ENCODE results near the gene DOCK6. TPM values are rescaled to one million over a fixed set of nuclear protein-coding genes. Genes with fewer than 3 reads are reported as not detected.

DOCK6 gene
- total and polyA plus RNA-seq, 2 of the 13 experiments (the other 11 are each of a cell fraction or from before 2014, with no cell fraction given), result 5.4 to 38.1 TPM

- TF ChIP-seq ZNF740 (CRISPR knock-in tag; IDR thresholded peaks at IDR 0.05), result peak; percentile 41; the same call in 1 of the 2 replicates
- TF ChIP-seq SIN3A (IDR thresholded peaks at IDR 0.05; ENCODE audit: borderline replicate concordance, low read depth, low read length), result no peak
Observed at GRCh38 chr19:11261431-11261970, 823 bp downstream of the DOCK6 start (continued).

GRCh38 chr19:11260996-11261395 is 1.3 kb downstream of the DOCK6 start:
- POLR2A ChIA-PET, result interaction anchor here (1.0 kb wide), 1 partner anchor 24 kb away, joined by 3 read pairs; no protein-coding TSS in a partner anchor
- no peak overlapping the region for H2AFZ ChIP-seq (ENCODE audit: low read length)
- CTCF ChIA-PET (ENCODE audit: low intra/inter-chr PET ratio, low total read pairs), result no interaction called here
- no peaks in the 10 kb centered on the region for H3K9me3 ChIP-seq (ENCODE audit: low read length)
- no peaks in the 10 kb centered on the region for H3K27me3 ChIP-seq (ENCODE audit: control insufficient read depth in 1 of 2, insufficient read depth in 2 of 2, low read length in 2 of 2)
- no peak overlapping the region for H3K9ac ChIP-seq (ENCODE audit: insufficient read depth, low read depth, low read length)
- FAIRE-seq (no peak), ATAC-seq (no peak), DNase-seq (ENCODE audit: low spot score) (no peak)
- no peak overlapping the region for H3K27ac ChIP-seq (ENCODE audit: extremely low read length, insufficient read depth, low read length)
- 56% methylated on average over 5 of the region's 5 CpGs for WGBS (ENCODE audit: low lambda C conversion rate)
- intact Hi-C loops (cut with micrococcal nuclease; ENCODE audit: unreplicated experiment) (no loop called here), in situ Hi-C loops (cut with HindIII; ENCODE audit: extremely low pct_ligation_motif_present, low pct_unique_long_range_greater_than_20kb) (no loop called here)
- H3K4me1 ChIP-seq (ENCODE audit: insufficient read depth, low read length), result peaks cover 53% of the 10 kb centered on the region
- TF ChIP-seq KDM1A (CRISPR knock-in tag; IDR thresholded peaks at IDR 0.05) (0 out of 2 replicates have a peak, but pooled peaks have one; percentile 71), ZMYM3 (CRISPR knock-in tag; IDR thresholded peaks at IDR 0.05) (peak; percentile 90), ZNF746 (CRISPR knock-in tag; IDR thresholded peaks at IDR 0.05) (no peak)
- no peaks in the 10 kb centered on the region for H3K79me2 ChIP-seq (ENCODE audit: insufficient read depth, low read length)
- peak overlapping the region; percentile 78; the same call in 1 of the 2 replicates for H3K4me2 ChIP-seq (ENCODE audit: low read depth, low read length)
- peaks cover 4% of the 10 kb centered on the region; the same call in 1 of the 2 replicates for H4K20me1 ChIP-seq (ENCODE audit: insufficient read depth, low read length)
- peak overlapping the region in 2 of 3 experiments; percentile 73 to 76; a peak in 2 of 6 replicates for H3K4me3 ChIP-seq (replicated peaks in 1 of 3; ENCODE audit: insufficient read depth in 1 of 3, low read depth in 2 of 3, low read length in 3 of 3)
- no peaks in the 10 kb centered on the region for H3K36me3 ChIP-seq (replicated peaks in 1 of 2; ENCODE audit: control insufficient read depth in 1 of 2, insufficient read depth in 2 of 2, low read length in 2 of 2)
- no TSS peak for BruUV-seq (replicated peaks)

- BruUV-seq (replicated peaks), result no TSS peak
- DNase-seq (ENCODE audit: low spot score) (no peak), FAIRE-seq (no peak), ATAC-seq (no peak)
- H3K36me3 ChIP-seq (replicated peaks in 1 of 2; ENCODE audit: control insufficient read depth in 1 of 2, insufficient read depth in 2 of 2, low read length in 2 of 2), result no peaks in the 10 kb centered on the region
- peaks cover 4% of the 10 kb centered on the region; the same call in 1 of the 2 replicates for H4K20me1 ChIP-seq (ENCODE audit: insufficient read depth, low read length)
- no peak overlapping the region for H3K9ac ChIP-seq (ENCODE audit: insufficient read depth, low read depth, low read length)
- H3K27me3 ChIP-seq (ENCODE audit: control insufficient read depth in 1 of 2, insufficient read depth in 2 of 2, low read length in 2 of 2), result no peaks in the 10 kb centered on the region
- peaks cover 24% of the 10 kb centered on the region for H3K4me1 ChIP-seq (ENCODE audit: insufficient read depth, low read length)
- in situ Hi-C loops (cut with HindIII; ENCODE audit: extremely low pct_ligation_motif_present, low pct_unique_long_range_greater_than_20kb), result no loop called here
- TF ChIP-seq ZNF761 (CRISPR knock-in tag; conservative IDR thresholded peaks at IDR 0.05) (no peak), MNT (IDR thresholded peaks at IDR 0.05) (peak; percentile 44), MAFK (conservative IDR thresholded peaks at IDR 0.05 in 1 of 2, IDR thresholded peaks at IDR 0.05 in 1 of 2; ENCODE audit: low read length in 2 of 2) (peak; percentile 72 to 75), MAFF (IDR thresholded peaks at IDR 0.05; ENCODE audit: low read depth, low read length) (peak; percentile 71), NCOA1 (CRISPR knock-in tag; IDR thresholded peaks at IDR 0.05) (no peak), ZMYM3 (CRISPR knock-in tag; IDR thresholded peaks at IDR 0.05) (peak; percentile 33; the same call in 1 of the 2 replicates), ATF3 (CRISPR knock-in tag; IDR thresholded peaks at IDR 0.05) (no peak)
- WGBS (ENCODE audit: low lambda C conversion rate), result 91% methylated on average over 3 of the region's 3 CpGs
- no peaks in the 10 kb centered on the region for H3K9me3 ChIP-seq (ENCODE audit: low read length)
- no peak overlapping the region for H2AFZ ChIP-seq (ENCODE audit: low read length)
- H3K4me2 ChIP-seq (ENCODE audit: low read depth, low read length), result no peak overlapping the region
- no peak overlapping the region for H3K27ac ChIP-seq (ENCODE audit: extremely low read length, insufficient read depth, low read length)
- ChIA-PET POLR2A (no interaction called here), CTCF (ENCODE audit: low intra/inter-chr PET ratio, low total read pairs) (no interaction called here)
- H3K4me3 ChIP-seq (replicated peaks in 1 of 3; ENCODE audit: insufficient read depth in 1 of 3, low read depth in 2 of 3, low read length in 3 of 3), result no peak overlapping the region
- no peaks in the 10 kb centered on the region for H3K79me2 ChIP-seq (ENCODE audit: insufficient read depth, low read length)
- intact Hi-C loops (cut with micrococcal nuclease; ENCODE audit: unreplicated experiment), result no loop called here
Observed at GRCh38 chr19:11257846-11258380, 4.4 kb downstream of the DOCK6 start.

Measured in HepG2 (cell line).